ENCODE results near the gene DUS3L. TPM values are rescaled to one million over a fixed set of nuclear protein-coding genes. Genes with fewer than 3 reads are reported as not detected.

Gene DUS3L
- total and polyA plus RNA-seq, 2 donors (not counting 1 experiment from before 2014, with no cell fraction given) = 84.6 to 118 TPM

DNA sequence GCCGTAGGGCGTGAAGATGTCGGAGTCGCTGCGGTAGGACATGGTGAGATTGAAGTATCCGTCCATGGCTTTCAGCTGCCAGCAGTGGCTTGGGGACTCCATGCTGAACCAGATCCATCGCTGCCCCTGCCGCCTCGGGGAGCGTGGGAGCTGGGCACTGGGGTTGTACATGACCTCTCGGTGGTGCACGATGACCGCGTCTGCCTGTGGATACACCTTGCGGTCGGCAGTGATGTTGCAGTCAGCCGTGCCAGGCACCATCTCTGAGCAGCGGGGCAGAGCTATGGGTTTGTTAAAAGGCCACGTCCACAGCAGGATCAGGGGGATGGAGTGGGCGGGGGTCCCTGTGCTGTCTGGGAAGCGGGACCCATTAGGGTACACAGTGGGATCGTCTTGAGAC lies 41.1 kb upstream of the DUS3L start:
- Mint-ChIP-seq H3K4me1 (peaks cover 15% of the 10 kb centered on the region), H3K9me3 (ENCODE audit: insufficient read depth) (no peaks in the 10 kb centered on the region)
- CTCF ChIA-PET = interaction anchor here (0.6 kb wide), 1 partner anchor 249 kb away, joined by 3 read pairs; no protein-coding TSS in a partner anchor

GRCh38 chr19:5831159-5831558 lies 40.2 kb upstream of the DUS3L start:
- Mint-ChIP-seq H3K9me3 (ENCODE audit: insufficient read depth) (no peaks in the 10 kb centered on the region), H3K27ac (no peak overlapping the region), H3K4me1 (peaks cover 17% of the 10 kb centered on the region), H3K27me3 (peaks cover 4% of the 10 kb centered on the region), H3K4me3 (no peak overlapping the region)
- H3K36me3 ChIP-seq (replicated peaks in 1 of 2; ENCODE audit: control extremely low read depth in 1 of 2, control insufficient read depth in 1 of 2, extremely low read depth in 1 of 2, insufficient read depth in 2 of 2, low read length in 1 of 2) = no peaks in the 10 kb centered on the region
- H3K9ac ChIP-seq (ENCODE audit: low read length) = no peak overlapping the region
- H3K4me3 ChIP-seq (ENCODE audit: control extremely low read depth in 1 of 5, extremely low read depth in 1 of 5, insufficient read depth in 1 of 5, low read depth in 2 of 5, low read length in 4 of 5) = no peak overlapping the region
- H3K79me2 ChIP-seq (ENCODE audit: control insufficient read depth, insufficient read depth, low read length) = no peaks in the 10 kb centered on the region
- ChIA-PET CTCF (interaction anchor here (1.1 kb wide), 1 partner anchor 27 kb away, joined by 3 read pairs; no protein-coding TSS in a partner anchor), POLR2A (no interaction called here)
- intact Hi-C loops (cut with micrococcal nuclease) = no loop called here
- DNase-seq (no peak), ATAC-seq (ENCODE audit: low read depth) (no peak)
- H3K4me2 ChIP-seq (replicated peaks; ENCODE audit: low read depth, low read length, poor library complexity, severe bottlenecking) = no peak overlapping the region
- peaks cover 0 to 41% (median 0%) of the 10 kb centered on the region in 3 donors for H3K9me3 ChIP-seq (ENCODE audit: control extremely low read depth in 1 of 3, control insufficient read depth in 2 of 3, insufficient read depth in 1 of 3, low read length in 2 of 3)
- no peak overlapping the region for H3K27ac ChIP-seq (ENCODE audit: low read length in 2 of 2)
- H2AFZ ChIP-seq (ENCODE audit: insufficient read depth, low read depth, low read length, poor library complexity, severe bottlenecking) = no peak overlapping the region
- H3K27me3 ChIP-seq (replicated peaks in 1 of 4; ENCODE audit: control extremely low read depth in 1 of 4, control insufficient read depth in 3 of 4, insufficient read depth in 4 of 4, low read length in 3 of 4) = peaks cover 0 to 28% (median 7%) of the 10 kb centered on the region in 4 experiments
- 96% methylated on average over 6 of the region's 9 CpGs for WGBS (ENCODE audit: insufficient coverage)
- H3K4me1 ChIP-seq (ENCODE audit: control insufficient read depth in 2 of 2, insufficient read depth in 2 of 2, low read length in 2 of 2) = peaks cover 16 to 30% of the 10 kb centered on the region in 2 donors
- TF ChIP-seq EZH2 (IDR thresholded peaks at IDR 0.05; ENCODE audit: borderline replicate concordance, insufficient read depth, low read depth, low read length, poor library complexity, severe bottlenecking) (no peak), CTCF (IDR thresholded peaks at IDR 0.05) (no peak)
- no peaks in the 10 kb centered on the region for H4K20me1 ChIP-seq (ENCODE audit: control insufficient read depth, insufficient read depth, low read length, poor library complexity, severe bottlenecking)

More for the DNA sequence above, 41.1 kb upstream of the DUS3L start:
- Histone ChIP-seq H3K4me2 (replicated peaks; ENCODE audit: low read depth, low read length, poor library complexity, severe bottlenecking) (no peak overlapping the region), H2AFZ (ENCODE audit: insufficient read depth, low read depth, low read length, poor library complexity, severe bottlenecking) (no peak overlapping the region), H3K27ac (ENCODE audit: low read length in 2 of 2) (no peak overlapping the region), H3K9ac (ENCODE audit: low read length) (no peak overlapping the region), H3K36me3 (replicated peaks in 1 of 2; ENCODE audit: control extremely low read depth in 1 of 2, control insufficient read depth in 1 of 2, extremely low read depth in 1 of 2, insufficient read depth in 2 of 2, low read length in 1 of 2) (no peaks in the 10 kb centered on the region), H3K79me2 (ENCODE audit: control insufficient read depth, insufficient read depth, low read length) (no peaks in the 10 kb centered on the region), H3K9me3 (ENCODE audit: control extremely low read depth in 1 of 3, control insufficient read depth in 2 of 3, insufficient read depth in 1 of 3, low read length in 2 of 3) (peaks cover 0 to 33% (median 0%) of the 10 kb centered on the region in 3 donors), H3K4me3 (ENCODE audit: control extremely low read depth in 1 of 5, extremely low read depth in 1 of 5, insufficient read depth in 1 of 5, low read depth in 2 of 5, low read length in 4 of 5) (no peak overlapping the region), H3K27me3 (replicated peaks in 1 of 4; ENCODE audit: control extremely low read depth in 1 of 4, control insufficient read depth in 3 of 4, insufficient read depth in 4 of 4, low read length in 3 of 4) (peaks cover 0 to 27% (median 7%) of the 10 kb centered on the region in 4 experiments), H3K4me1 (ENCODE audit: control insufficient read depth in 2 of 2, insufficient read depth in 2 of 2, low read length in 2 of 2) (peaks cover 12 to 22% of the 10 kb centered on the region in 2 donors), H4K20me1 (ENCODE audit: control insufficient read depth, insufficient read depth, low read length, poor library complexity, severe bottlenecking) (no peaks in the 10 kb centered on the region)
- WGBS (ENCODE audit: insufficient coverage) = 96% methylated on average over 22 of the region's 22 CpGs
- no peak overlapping the region for H3K4me3 Mint-ChIP-seq
- POLR2A ChIA-PET = no interaction called here
- TF ChIP-seq CTCF (IDR thresholded peaks at IDR 0.05) = no peak
- no peak for TF ChIP-seq EZH2 (IDR thresholded peaks at IDR 0.05; ENCODE audit: borderline replicate concordance, insufficient read depth, low read depth, low read length, poor library complexity, severe bottlenecking)
- no peak overlapping the region for H3K27ac Mint-ChIP-seq
- intact Hi-C loops (cut with micrococcal nuclease) = no loop called here
- H3K27me3 Mint-ChIP-seq = peaks cover 4% of the 10 kb centered on the region
- no peak for ATAC-seq (ENCODE audit: low read depth)
- no peak for DNase-seq
